ENCODE measurements around the gene CYP4F22.
A peak's percentile ranks its signal among the peaks of the same experiment; 100 is the strongest.

The CYP4F22 gene

DNA sequence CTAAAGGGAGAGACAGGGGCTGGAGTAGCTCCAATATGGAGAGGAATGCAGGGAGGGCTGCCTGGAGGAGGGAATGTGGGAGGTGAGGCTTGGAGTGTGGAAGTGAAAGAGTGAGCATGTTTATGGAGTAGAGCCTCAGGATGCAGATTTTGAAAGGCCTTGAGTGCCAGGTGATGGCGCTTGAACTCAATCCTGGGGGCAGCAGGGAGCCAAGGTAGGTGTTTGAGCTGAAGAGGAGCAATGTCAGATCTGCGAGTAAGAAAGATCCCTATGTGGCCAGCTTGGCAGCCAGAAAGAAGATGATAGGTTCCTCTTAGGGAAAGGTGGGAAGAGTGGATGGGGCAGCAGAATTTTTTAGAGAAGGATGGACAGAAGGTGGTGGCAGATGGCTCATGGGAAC lies 40.3 kb downstream of the CYP4F22 start:
- Histone ChIP-seq H3K4me1 (ENCODE audit: insufficient read depth, low read length) (no peaks in the 10 kb centered on the region), H3K36me3 (ENCODE audit: insufficient read depth, low read depth, low read length) (no peaks in the 10 kb centered on the region), H3K9me3 (ENCODE audit: insufficient read depth, low read depth, low read length) (peaks cover 46% of the 10 kb centered on the region), H3K4me3 (ENCODE audit: low read length) (no peak overlapping the region), H3K9ac (ENCODE audit: low read depth, low read length) (no peak overlapping the region), H3K27me3 (ENCODE audit: insufficient read depth, low read length) (no peaks in the 10 kb centered on the region), H3K27ac (ENCODE audit: low read length) (no peak overlapping the region)

DNA sequence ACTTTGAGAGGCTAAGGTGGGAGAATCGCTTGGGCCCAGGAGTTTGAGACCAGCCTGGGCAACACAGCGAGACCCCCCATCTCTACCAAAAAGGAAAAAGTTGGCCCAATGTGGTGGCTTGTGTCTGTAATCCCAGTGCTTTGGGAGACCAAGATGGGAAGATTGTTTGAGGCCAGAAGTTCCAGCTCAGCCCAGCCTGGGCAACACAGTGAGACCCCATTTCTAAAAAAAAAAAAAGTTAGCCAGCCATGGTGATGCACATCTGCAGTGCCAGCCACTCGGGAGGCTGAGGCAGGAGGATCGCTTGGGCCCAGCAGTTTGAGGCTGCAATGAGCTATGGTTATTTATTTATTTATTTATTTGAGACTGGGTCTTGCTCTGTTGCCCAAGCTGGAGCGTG lies 41.3 kb downstream of the CYP4F22 start:
- no peak overlapping the region for H3K9ac ChIP-seq (ENCODE audit: low read depth, low read length)
- no peak overlapping the region for H3K4me3 ChIP-seq (ENCODE audit: low read length)
- no peaks in the 10 kb centered on the region for H3K4me1 ChIP-seq (ENCODE audit: insufficient read depth, low read length)
- H3K36me3 ChIP-seq (ENCODE audit: insufficient read depth, low read depth, low read length): no peaks in the 10 kb centered on the region
- H3K27ac ChIP-seq (ENCODE audit: low read length): no peak overlapping the region
- peaks cover 37% of the 10 kb centered on the region for H3K9me3 ChIP-seq (ENCODE audit: insufficient read depth, low read depth, low read length)
- no peaks in the 10 kb centered on the region for H3K27me3 ChIP-seq (ENCODE audit: insufficient read depth, low read length)

DNA sequence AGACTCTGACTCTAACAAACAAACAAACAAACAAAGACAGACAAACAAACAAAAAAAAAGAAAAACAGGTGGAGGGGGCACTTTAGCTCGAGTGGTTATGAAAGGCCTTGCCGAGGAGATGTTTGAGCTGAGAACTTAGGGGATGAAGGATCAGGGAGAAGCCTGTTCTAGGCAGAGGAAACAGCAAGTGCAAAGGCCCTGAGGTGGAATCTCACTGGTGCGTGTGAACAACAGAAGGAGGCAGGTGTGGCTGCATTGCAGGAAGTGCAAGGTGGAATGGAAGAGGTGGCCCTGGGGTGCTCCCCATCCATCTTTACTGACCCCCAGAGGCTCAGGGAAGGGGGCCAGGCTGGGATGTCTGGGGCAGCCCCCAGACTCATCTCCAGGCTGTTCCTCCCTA lies 41.9 kb downstream of the CYP4F22 start:
- H3K27me3 ChIP-seq (ENCODE audit: insufficient read depth, low read length): no peaks in the 10 kb centered on the region
- no peaks in the 10 kb centered on the region for H3K36me3 ChIP-seq (ENCODE audit: insufficient read depth, low read depth, low read length)
- no peak overlapping the region for H3K4me3 ChIP-seq (ENCODE audit: low read length)
- peaks cover 32% of the 10 kb centered on the region for H3K9me3 ChIP-seq (ENCODE audit: insufficient read depth, low read depth, low read length)
- no peak overlapping the region for H3K27ac ChIP-seq (ENCODE audit: low read length)
- H3K9ac ChIP-seq (ENCODE audit: low read depth, low read length): no peak overlapping the region
- no peaks in the 10 kb centered on the region for H3K4me1 ChIP-seq (ENCODE audit: insufficient read depth, low read length)

DNA sequence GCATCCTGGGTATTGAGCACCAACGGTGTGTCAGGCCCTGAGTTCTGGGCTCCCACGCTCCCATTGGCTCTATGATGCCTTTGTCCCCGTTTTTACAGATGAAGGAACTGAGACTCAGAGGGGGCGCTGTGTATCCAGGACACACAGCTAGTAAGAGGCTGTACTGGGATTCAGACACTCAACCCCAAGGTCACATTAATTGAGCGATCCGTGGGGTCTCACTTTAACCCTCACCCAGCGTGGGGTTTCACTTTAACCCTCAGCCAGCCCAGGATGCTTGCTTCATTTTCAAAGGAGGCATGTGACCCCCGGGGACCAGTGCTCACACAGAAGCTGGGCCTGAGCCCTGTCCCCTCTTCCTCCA lies 42.6 kb downstream of the CYP4F22 start:
- Histone ChIP-seq H3K9ac (ENCODE audit: low read depth, low read length) (no peak overlapping the region), H3K36me3 (ENCODE audit: insufficient read depth, low read depth, low read length) (no peaks in the 10 kb centered on the region), H3K4me3 (ENCODE audit: low read length) (no peak overlapping the region; the same call in 1 of the 2 replicates), H3K27me3 (ENCODE audit: insufficient read depth, low read length) (0 out of 2 replicates have a peak, but pooled peaks cover under 1% of the 10 kb centered on the region), H3K9me3 (ENCODE audit: insufficient read depth, low read depth, low read length) (peaks cover 31% of the 10 kb centered on the region), H3K4me1 (ENCODE audit: insufficient read depth, low read length) (no peaks in the 10 kb centered on the region), H3K27ac (ENCODE audit: low read length) (no peak overlapping the region)

DNA sequence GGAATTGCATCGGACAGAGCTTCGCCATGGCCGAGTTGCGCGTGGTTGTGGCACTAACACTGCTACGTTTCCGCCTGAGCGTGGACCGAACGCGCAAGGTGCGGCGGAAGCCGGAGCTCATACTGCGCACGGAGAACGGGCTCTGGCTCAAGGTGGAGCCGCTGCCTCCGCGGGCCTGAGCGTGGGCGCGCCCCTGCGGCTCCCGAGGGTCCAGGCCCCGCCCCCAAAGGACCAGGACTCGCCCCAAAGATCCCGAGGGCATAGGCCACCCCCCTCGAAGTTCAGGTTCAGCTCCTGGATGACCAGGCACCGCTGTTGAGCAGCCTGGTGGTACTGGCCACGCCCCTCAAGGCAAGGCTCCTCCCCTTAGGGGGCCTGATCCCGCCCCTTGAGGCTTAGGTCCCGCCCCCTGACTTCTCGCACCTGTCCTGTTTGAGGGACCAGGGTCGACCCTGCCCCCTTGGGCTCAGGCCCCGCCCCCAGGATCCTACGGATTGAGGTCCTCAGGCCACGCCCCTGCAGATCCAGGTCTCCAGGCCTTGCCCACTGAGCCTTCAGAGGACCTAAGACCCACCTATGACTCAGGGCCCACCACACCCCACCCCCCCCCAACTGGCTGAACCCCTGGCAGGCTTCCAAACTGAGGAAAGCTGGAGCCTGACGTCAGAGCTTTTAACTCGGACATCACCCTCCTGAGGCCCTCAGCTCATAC lies 43.1 kb downstream of the CYP4F22 start:
- H3K4me1 ChIP-seq (ENCODE audit: insufficient read depth, low read length): no peaks in the 10 kb centered on the region
- no peaks in the 10 kb centered on the region for H3K36me3 ChIP-seq (ENCODE audit: insufficient read depth, low read depth, low read length)
- peaks cover 4% of the 10 kb centered on the region; the same call in 1 of the 2 replicates for H3K27me3 ChIP-seq (ENCODE audit: insufficient read depth, low read length)
- H3K4me3 ChIP-seq (ENCODE audit: low read length): no peak overlapping the region; the same call in 1 of the 2 replicates
- no peak overlapping the region for H3K9ac ChIP-seq (ENCODE audit: low read depth, low read length)
- H3K27ac ChIP-seq (ENCODE audit: low read length): no peak overlapping the region
- peaks cover 31% of the 10 kb centered on the region for H3K9me3 ChIP-seq (ENCODE audit: insufficient read depth, low read depth, low read length)

DNA sequence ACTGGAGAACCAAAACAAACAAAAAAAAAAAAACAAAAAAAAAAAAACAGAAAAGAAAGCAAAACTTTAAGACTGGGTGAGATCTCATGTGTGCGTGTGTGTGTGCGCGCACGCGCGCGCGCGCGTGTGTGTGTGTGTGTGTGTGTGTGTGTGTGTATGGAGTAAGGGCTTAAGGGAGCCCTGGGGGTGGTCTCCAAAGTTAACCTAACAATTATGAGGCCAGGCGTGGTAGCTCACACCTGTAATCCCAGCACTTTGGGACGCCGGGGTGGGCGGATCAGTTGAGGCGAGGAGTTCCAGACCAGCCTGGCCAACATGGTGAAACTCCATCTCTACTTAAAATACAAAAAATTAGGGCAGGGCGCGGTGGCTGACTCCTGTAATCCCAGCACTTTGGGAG lies 46.7 kb downstream of the CYP4F22 start:
- H3K27ac ChIP-seq (ENCODE audit: low read length): no peak overlapping the region
- H3K36me3 ChIP-seq (ENCODE audit: insufficient read depth, low read depth, low read length): no peaks in the 10 kb centered on the region
- no peaks in the 10 kb centered on the region for H3K4me1 ChIP-seq (ENCODE audit: insufficient read depth, low read length)
- no peak overlapping the region for H3K9ac ChIP-seq (ENCODE audit: low read depth, low read length)
- peaks cover 12% of the 10 kb centered on the region; the same call in 1 of the 2 replicates for H3K9me3 ChIP-seq (ENCODE audit: insufficient read depth, low read depth, low read length)
- H3K27me3 ChIP-seq (ENCODE audit: insufficient read depth, low read length): peaks cover 11% of the 10 kb centered on the region; the same call in 1 of the 2 replicates
- H3K4me3 ChIP-seq (ENCODE audit: low read length): no peak overlapping the region

DNA sequence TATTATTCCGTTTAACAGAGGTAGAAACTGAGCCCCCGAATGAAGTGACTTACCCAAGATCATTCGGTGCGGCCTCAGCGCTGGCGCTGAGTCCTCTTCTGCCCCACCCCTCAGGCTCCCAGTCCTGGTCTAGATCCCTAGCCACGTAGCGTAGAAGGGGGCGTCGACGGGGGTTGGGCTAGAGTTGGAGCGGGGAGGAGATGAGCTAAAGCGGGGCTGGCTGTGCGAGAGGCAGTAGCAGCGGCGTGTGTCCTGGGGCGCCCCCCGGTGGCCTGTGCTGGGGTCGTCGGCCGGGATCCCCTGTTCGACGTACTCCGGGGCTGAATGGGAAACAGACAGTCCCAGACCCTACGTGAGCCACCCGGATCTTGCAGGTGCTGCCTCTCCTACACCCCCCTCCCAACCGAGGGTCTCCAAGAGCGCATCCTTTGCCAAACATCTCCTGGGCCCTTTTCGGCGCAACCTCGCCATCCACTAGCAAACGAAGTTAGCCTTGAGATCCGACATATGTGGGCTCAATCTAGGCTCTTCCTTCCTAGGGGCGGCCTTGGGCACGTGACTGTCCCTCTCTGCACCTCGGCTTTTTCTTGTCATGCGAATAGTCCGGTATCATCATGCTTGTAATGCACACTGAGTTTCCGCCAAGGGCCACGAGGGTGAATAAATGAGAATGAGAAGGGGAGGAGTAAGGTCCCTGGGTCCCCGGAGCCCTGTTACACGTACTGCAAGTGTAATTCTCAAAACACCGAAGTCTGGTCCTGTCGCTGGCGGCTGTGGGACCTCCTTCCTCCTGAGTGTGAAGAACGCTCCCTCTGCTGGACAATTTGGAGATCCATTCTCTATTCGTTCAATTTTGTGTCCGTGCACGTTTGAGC lies 47.7 kb downstream of the CYP4F22 start:
- Histone ChIP-seq H3K9me3 (ENCODE audit: insufficient read depth, low read depth, low read length) (peaks cover 11% of the 10 kb centered on the region), H3K9ac (ENCODE audit: low read depth, low read length) (no peak overlapping the region), H3K27me3 (ENCODE audit: insufficient read depth, low read length) (peaks cover 11% of the 10 kb centered on the region; the same call in 1 of the 2 replicates), H3K27ac (ENCODE audit: low read length) (no peak overlapping the region), H3K4me3 (ENCODE audit: low read length) (peak overlapping the region; percentile 62; the same call in 1 of the 2 replicates), H3K4me1 (ENCODE audit: insufficient read depth, low read length) (no peaks in the 10 kb centered on the region), H3K36me3 (ENCODE audit: insufficient read depth, low read depth, low read length) (no peaks in the 10 kb centered on the region)

DNA sequence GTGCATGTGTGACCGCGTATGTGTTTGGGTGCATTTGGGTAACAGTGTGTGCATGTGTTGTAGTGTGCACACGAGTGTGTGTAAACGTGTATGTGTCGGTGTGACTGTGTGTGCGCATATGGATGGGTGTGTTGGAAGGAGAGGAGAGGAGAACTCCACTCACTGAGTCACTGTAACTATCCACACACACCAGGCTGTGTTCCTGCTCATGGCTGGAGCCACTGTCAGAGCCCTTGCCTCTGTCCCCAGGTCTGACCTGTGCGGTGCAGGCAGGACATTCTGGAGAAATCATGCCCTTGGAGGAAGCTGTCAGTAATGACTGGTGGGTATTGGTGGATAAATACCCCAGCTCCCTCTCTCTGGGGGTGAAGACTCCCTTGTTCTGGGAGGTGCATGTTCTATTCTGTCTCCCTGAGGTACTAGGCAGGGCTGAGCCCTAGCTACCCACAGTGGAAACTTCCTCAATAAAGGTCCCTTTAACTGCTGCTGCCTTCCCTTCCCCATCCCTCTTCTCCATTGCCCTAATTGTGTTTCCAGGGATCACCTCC lies 48.4 kb downstream of the CYP4F22 start:
- H3K9ac ChIP-seq (ENCODE audit: low read depth, low read length): no peak overlapping the region
- H3K9me3 ChIP-seq (ENCODE audit: insufficient read depth, low read depth, low read length): peaks cover 15% of the 10 kb centered on the region
- no peaks in the 10 kb centered on the region for H3K36me3 ChIP-seq (ENCODE audit: insufficient read depth, low read depth, low read length)
- no peaks in the 10 kb centered on the region for H3K4me1 ChIP-seq (ENCODE audit: insufficient read depth, low read length)
- no peak overlapping the region for H3K27ac ChIP-seq (ENCODE audit: low read length)
- 0 out of 2 replicates have a peak overlapping the region, but pooled peaks have one; percentile 62 for H3K4me3 ChIP-seq (ENCODE audit: low read length)
- H3K27me3 ChIP-seq (ENCODE audit: insufficient read depth, low read length): peaks cover 11% of the 10 kb centered on the region; the same call in 1 of the 2 replicates

DNA sequence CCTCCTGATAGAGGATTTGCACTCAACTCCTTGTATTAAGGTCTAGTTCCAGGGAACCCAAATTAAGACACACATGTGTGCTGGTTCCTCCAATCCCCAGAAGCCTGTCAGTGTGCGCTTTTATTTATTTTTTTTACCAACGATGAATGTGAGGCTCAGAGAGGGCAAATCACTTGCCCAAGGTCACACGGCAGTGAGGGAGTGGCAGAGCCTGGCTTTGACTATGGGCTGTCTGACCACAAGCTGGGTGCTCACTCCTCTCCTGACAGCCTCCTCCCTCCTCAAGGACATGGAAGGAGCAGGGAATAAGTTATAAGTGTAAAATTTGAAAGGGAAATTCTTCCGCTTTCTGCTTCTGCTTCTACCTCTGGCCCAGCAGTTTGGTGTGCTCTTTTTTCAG lies 48.9 kb downstream of the CYP4F22 start:
- Histone ChIP-seq H3K4me3 (ENCODE audit: low read length) (no peak overlapping the region), H3K27me3 (ENCODE audit: insufficient read depth, low read length) (peaks cover 11% of the 10 kb centered on the region; the same call in 1 of the 2 replicates), H3K4me1 (ENCODE audit: insufficient read depth, low read length) (no peaks in the 10 kb centered on the region), H3K9ac (ENCODE audit: low read depth, low read length) (no peak overlapping the region), H3K9me3 (ENCODE audit: insufficient read depth, low read depth, low read length) (peaks cover 20% of the 10 kb centered on the region), H3K27ac (ENCODE audit: low read length) (no peak overlapping the region), H3K36me3 (ENCODE audit: insufficient read depth, low read depth, low read length) (no peaks in the 10 kb centered on the region)

DNA sequence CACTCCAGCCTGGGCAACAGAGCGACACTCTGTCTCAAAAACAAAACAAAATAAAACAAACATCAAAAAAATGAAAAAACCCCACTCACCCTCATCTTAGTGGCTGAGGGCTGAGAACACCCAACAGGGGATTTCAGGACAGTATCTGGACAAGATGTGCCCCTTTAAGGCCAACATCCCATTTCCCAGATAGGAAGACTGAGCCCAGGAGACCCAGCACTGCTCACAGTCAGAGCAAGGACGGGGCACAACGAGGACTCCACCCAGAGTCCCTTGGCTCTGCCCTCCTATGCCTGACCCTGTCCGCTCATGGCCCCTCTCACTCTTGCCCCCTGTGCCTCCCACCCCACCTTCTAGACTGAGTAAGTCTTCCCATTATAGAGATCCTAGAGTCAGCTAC lies 53.8 kb downstream of the CYP4F22 start:
- no peaks in the 10 kb centered on the region for H3K4me1 ChIP-seq (ENCODE audit: insufficient read depth, low read length)
- H3K27ac ChIP-seq (ENCODE audit: low read length): no peak overlapping the region
- no peak overlapping the region for H3K9ac ChIP-seq (ENCODE audit: low read depth, low read length)
- peaks cover 47% of the 10 kb centered on the region for H3K9me3 ChIP-seq (ENCODE audit: insufficient read depth, low read depth, low read length)
- no peaks in the 10 kb centered on the region for H3K36me3 ChIP-seq (ENCODE audit: insufficient read depth, low read depth, low read length)
- no peak overlapping the region for H3K4me3 ChIP-seq (ENCODE audit: low read length)
- H3K27me3 ChIP-seq (ENCODE audit: insufficient read depth, low read length): peaks cover under 1% of the 10 kb centered on the region; the same call in 1 of the 2 replicates

DNA sequence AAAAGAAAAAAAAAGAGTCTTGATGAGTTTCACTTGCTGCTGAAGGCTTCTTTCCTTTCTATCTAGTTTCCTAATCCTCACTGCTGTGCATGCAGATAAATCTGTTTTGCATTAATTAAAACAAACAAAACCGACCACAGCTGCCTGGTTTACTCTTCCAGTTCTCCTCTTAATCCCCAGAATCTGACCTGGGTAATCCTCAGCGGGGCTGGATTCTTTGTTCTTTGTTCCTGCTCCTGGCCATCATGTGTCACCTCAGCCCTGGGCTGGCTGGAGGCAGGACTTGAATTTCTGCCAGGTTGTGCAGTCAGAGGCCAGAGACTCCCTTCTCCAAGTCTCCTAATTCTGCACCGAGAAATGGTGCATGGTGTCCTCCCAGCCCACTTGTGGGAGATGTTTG lies 54.5 kb downstream of the CYP4F22 start:
- H3K27ac ChIP-seq (ENCODE audit: low read length): no peak overlapping the region
- H3K9me3 ChIP-seq (ENCODE audit: insufficient read depth, low read depth, low read length): peaks cover 49% of the 10 kb centered on the region
- no peak overlapping the region for H3K9ac ChIP-seq (ENCODE audit: low read depth, low read length)
- no peaks in the 10 kb centered on the region for H3K4me1 ChIP-seq (ENCODE audit: insufficient read depth, low read length)
- H3K27me3 ChIP-seq (ENCODE audit: insufficient read depth, low read length): no peaks in the 10 kb centered on the region
- no peak overlapping the region for H3K4me3 ChIP-seq (ENCODE audit: low read length)
- no peaks in the 10 kb centered on the region for H3K36me3 ChIP-seq (ENCODE audit: insufficient read depth, low read depth, low read length)

All from iPS-20b (cell line).